Measurements from ENCODE around the gene PMS2.
"Not testable (repeated sequence)": the region's sequence is repeated elsewhere in the genome, so short reads cannot be mapped to it uniquely, and the experiment has no call there.

The PMS2 gene

DNA sequence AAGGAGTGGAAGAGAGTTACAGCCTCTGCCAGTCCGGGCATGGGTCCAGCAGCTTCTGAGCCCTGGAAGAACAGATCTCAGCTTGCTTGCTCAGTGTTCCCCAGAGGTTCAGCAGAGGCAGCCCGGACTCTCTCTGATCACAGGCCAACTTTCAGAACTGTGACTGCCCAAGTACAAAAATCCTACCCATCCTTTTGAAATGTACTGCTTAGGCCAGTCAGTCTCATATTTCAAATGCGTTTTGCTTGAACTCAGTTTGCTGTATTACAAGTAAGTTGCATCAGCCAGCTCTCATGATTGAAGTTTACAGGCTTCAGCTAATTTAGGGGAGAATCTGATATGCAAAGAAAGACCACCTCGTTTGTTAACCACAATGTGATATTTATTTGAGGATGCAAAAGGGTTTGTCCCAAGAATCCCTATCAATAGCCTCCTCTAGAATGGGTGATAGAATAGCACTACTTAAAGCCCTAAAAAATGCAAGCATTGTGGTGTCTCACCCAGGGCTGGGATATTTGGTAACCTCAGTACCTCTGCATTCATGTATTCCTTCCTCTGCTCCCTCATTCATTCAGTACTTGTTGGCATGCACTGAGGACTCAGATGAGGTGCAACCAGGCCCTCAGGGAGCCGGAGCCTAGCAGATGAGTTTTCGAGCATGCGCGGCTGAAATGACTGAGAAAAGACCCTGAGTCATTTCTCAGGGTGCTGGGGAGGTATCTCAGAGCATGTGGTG is 7.2 kb upstream of the PMS2 start:
- DNase-seq = no peak

GRCh38 chr7:6012355-6013104 is 3.7 kb upstream of the PMS2 start:
- DNase-seq = no peak

- no peak for DNase-seq
These were observed 2.7 kb upstream of the PMS2 start for GRCh38 chr7:6011541-6011940.

DNA sequence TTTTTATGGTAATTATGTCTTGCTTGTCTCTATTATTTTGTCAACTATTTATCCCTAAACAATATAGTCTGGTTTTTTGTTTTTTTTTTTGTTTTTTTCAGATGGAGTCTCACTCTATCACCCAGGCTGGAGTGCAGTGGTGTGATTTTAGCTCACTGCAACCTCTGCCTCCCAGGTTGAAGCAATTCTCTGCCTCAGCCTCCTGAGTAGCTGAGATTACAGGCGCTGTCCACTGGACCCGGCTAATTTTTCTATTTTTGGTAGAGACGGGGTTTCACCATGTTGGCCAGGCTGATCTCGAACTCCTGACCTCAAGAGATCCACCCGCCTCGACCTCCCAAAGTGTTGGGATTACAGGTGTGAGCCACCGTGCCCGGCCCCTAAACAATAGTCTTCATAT is 1.5 kb upstream of the PMS2 start:
- DNase-seq = not testable (repeated sequence)

GRCh38 chr7:6007835-6008590 is 836 bp downstream of the PMS2 start:
- DNase-seq = peak; percentile 39

GRCh38 chr7:6007386-6007785 is 1.5 kb downstream of the PMS2 start:
- no peak for DNase-seq

DNA sequence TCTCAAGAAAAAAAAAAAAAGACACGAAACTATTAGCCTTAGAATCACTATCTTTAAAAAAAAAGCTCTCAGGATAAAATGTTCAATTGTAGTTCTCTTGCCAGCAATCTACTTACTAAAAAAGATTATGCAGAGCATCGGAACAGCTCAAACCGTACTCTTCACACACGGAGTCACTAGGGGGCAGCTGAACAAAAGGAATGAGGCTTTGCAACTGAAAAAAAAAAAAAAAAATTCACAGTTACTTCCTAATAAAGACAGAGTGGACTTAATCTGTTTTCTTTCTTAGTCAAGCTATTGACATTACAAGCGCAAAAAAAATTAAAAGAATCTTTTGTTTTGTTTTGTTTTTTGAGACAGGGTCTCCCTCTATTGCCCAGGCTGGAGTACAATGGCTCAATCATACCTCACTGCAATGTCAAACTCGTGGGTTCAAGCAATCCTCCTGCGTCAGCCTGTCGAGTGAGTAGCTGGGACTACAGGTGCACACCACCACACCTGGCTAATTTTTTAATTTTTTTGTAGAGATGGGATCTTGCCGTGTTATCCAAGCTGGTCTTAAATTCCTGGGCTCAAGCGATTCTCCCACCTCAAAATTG is 11.5 kb downstream of the PMS2 start:
- peak; percentile 68 for DNase-seq

DNA sequence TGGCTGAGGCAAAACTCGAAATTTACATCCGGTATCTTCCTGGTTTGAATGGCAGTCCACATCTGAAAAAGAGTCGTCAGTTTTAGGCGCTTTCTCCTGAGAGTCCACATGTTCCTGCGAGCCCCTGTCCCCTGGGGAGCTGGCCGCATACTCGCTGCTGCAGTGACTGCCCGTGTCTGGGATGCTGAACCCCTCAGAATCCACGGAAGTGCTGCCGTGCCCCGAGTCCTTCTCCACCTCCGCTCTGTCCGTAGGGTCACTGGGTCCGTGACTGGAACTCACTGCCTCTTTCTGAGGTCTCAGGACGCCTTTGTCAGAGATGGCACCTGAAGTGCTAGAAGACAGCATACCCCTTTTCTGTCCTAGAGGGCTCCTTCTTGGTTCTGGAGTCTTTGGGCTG is 21.8 kb downstream of the PMS2 start:
- DNase-seq = not testable (repeated sequence)

- not testable (repeated sequence) for DNase-seq
These were observed 29.1 kb downstream of the PMS2 start for GRCh38 chr7:5979680-5980314.

GRCh38 chr7:5973580-5973979 is 35.3 kb downstream of the PMS2 start:
- not testable (repeated sequence) for DNase-seq

DNA sequence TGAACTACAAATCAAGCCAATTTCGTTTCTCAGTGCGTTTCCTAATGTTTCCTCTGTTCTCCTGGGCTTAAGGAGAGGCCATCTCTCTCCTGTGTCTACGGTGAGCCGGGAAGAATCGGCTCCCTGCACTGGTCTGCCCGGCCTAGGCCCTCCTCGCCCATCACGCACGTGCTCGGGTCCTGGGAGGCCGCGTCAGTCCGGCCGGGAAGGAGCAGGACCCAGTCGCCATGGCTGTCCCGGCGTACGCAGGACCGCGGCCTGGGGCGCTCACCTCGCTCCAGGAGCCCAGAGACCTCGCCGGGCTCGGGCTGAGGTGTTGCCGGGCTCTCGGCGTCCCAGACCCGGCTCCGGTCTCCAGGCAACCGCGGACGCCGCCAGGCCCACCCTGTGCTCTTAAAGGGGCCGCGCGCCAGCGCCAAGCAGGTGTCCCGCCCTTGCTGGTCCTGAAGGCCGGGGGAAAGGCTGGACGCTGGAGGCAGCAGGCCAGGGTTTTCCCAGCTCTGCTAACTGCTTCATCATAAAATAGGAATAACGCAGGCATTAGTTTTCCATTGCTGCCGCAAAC is 38.4 kb downstream of the PMS2 start, which contains the start of gene RSPH10B:
Gene RSPH10B (minus strand): TSS at position 343 of the 565 bp plus-strand sequence. CDS start 3,573 bp downstream, outside the sequence.
- not testable (repeated sequence) for DNase-seq

DNA sequence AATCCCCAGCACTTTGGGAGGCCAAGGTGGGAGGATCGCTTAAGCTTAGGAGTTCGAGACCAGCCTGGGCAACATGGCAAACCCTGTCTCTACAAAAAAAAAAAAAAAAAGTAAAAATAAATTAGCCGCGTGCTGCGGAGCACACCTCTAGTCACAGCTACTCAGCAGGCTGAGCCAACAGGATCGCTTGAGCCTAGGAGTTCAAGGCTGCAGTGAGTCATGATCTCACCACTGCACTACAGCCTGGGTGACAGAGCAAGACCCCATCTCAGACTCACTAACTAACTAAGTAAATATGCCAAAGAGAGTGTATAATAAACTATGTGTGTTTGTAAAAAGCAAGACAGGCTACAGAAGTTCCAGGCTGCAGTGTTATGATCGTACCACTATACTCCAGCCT is 45.0 kb downstream of the PMS2 start:
- not testable (repeated sequence) for DNase-seq

DNA sequence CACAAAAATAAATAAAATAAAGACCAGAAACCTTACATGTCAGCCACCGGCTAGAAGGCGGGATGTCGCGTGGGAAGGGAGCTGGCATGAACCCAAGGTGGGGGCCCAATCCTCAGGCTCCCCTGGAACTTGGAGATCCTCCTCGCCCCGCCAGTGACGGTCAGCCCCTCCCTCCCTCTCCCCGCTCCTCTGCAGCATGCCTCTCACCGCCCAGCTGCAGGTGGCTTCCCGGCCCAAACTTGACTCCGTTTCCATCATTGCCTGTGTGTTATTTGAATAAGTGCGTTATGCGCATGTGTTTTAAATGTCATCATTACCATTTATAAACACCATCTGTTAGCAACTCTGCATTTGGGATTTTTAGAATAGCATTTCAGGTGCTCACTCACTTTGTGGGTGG is 45.6 kb downstream of the PMS2 start:
- DNase-seq = not testable (repeated sequence)

- not testable (repeated sequence) for DNase-seq
These were observed 73.9 kb downstream of the PMS2 start for GRCh38 chr7:5934945-5935450.

DNA sequence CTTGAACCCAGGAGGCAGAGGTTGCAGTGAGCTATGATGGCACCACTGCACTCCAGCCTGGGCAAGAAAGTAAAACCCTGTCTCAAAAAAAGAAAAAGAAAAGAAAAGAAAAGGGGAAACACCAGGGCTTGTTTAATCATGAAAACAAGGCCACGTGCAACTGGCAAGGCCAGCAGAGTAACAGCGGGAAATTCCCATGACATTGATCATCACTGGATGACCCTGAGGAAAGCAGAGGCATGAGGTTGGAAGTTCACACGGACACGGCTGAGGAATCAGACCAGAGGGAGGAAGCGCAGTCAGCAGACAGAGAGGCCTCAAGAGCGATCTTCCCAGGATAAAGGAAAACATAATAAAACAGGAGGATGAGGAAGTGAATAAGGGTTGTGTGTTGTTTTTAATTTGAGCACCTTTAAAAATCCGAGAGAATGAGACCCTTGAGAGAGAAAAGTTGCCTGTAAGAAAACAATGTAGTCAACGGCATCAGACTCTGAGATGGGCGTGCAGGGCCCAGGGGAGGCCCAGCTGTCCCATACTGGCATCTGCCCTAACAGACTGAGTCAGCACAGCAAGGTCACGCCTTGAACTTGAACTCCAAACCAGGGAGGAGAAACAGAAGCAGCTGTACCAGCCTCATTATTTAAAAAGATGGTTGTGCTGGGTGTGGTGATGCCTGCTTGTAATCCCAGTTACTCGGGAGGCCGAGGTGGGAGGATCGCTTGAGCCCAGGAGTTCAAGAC is 76.8 kb downstream of the PMS2 start:
- not testable (repeated sequence) for DNase-seq

DNA sequence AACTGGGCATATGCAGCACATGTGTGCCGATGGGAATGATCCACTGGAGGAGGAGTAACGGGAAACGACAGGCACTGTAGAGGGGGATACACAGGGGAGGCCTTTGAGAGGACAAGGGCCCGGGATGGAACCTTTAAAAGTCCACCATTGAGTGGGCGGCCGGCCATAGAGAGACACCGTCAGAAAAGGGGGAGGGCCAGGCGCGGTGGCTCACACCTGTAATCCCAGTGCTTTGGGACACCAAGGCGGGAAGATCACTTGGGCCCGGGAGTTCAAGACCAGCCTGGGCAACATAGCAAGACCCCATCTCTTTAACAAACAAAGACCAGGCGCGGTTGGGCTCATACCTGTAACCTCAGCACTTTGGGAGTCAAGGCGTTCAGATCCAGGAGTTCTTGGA is 77.6 kb downstream of the PMS2 start:
- DNase-seq = not testable (repeated sequence)

DNA sequence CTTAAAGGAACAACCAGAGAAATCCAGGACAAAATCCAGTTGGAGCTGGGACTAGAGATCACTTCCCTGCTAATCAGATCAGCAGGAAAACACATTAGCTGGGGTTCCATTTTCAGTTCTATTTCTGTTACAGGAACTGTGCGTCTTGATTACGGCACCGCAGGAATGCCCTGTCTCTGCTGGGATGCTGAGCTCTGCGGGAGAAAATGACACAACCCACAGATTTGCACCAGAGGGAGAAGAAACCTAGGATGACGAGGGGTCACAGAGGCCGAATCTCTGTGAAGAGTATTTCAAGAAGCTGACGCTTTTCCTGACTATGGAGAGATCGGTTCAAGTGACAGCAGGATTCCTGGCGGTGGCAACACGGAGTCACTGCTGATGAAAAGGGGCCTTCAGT is 78.6 kb downstream of the PMS2 start:
- DNase-seq = not testable (repeated sequence)

DNA sequence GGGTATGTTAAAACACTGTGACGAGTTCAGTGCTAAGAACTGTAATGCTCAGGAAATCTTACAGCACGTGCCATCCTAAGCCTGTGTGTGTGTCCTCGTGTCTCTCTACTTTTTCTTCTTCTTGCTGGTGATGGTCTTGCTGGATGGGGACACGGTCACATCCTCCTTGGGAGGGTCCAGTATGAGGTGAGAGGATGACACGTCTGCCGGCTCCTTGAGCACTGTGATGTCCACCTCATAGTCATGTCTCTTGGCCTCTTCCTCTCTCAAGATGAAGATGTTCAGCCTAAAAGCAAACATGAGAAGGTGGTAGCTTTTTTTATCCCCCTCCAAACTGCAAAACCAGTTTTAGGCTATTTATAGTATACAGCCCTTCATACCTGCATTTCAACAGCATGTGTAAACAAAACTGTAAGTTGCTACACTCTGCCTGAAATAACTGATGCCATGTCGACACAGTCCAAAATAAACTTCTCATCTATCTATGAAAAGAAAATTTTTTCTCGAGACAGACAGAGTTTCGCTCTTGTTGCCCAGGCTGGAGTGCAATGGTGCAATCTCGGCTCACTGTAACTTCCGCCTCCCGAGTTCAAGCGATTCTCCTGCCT is 82.5 kb downstream of the PMS2 start:
- not testable (repeated sequence) for DNase-seq

DNA sequence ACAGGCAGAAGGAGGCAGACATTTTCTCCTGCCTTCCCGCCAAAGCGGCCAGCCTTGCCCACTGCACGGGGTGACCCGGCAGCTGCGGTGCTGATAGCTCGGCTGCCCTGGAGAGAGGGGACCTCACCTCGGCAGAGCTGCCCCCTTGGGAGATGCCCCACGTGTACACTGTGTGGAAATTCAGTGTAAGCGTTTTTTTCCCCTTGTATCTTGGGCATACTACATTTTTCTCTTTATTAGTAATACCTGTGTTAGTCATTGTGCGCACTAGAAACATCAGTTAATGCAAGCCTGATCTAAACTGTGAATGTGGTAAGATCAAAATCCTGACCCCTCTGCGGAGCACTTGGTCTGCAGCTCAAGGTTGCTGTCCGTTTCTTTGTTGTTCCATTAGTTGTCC is 84.2 kb downstream of the PMS2 start:
- not testable (repeated sequence) for DNase-seq

GRCh38 chr7:5924180-5924579 is 84.7 kb downstream of the PMS2 start:
- DNase-seq = not testable (repeated sequence)
